HepG2 (cell line): ENCODE measurements around the gene ZNF331. TPM values are rescaled to one million over a fixed set of nuclear protein-coding genes. Genes with fewer than 3 reads are reported as not detected.

Experiments used
- ATF2 ChIP-seq: sonication (generic); formaldehyde crosslinking; IDR thresholded peaks from 2 replicates; pipeline ENCODE4 v1.4.0; 2020; ENCODE audit warnings: missing genetic modification reagents
- FOSL2 ChIP-seq: sonication (generic); formaldehyde crosslinking; IDR thresholded peaks from 2 replicates; pipeline ENCODE4 v1.4.0; 2020; ENCODE audit warnings: missing genetic modification reagents
- FOXJ3 ChIP-seq: sonication (generic); formaldehyde crosslinking; IDR thresholded peaks from 2 replicates; pipeline ENCODE4 v1.4.0; 2020; ENCODE audit warnings: missing genetic modification reagents, mild to moderate bottlenecking, borderline replicate concordance
- HOMEZ ChIP-seq: IDR thresholded peaks from 2 replicates; pipeline ENCODE4 v1.6.1; 2016; ENCODE audit warnings: low read depth
- HOXA3 ChIP-seq: sonication (generic); formaldehyde crosslinking; IDR thresholded peaks from 2 replicates; pipeline ENCODE4 v1.5.0; 2020; ENCODE audit warnings: missing genetic modification reagents
- KDM2A ChIP-seq: sonication (generic); formaldehyde crosslinking; IDR thresholded peaks from 2 replicates; pipeline ENCODE4 v1.4.0; 2020; ENCODE audit warnings: low read depth, missing genetic modification reagents, borderline replicate concordance
- MIER3 ChIP-seq: IDR thresholded peaks from 2 replicates; pipeline ENCODE4 v1.6.1; 2016; ENCODE audit warnings: missing compliant biosample characterization, borderline replicate concordance
- MLX ChIP-seq: IDR thresholded peaks from 2 replicates; pipeline ENCODE4 v1.6.1; 2016
- NR2F1 ChIP-seq, 2 experiments: fragments of 450-650 bp in 1 of 2; formaldehyde crosslinking in 1 of 2; IDR thresholded peaks; 2 replicates each; pipeline versions ENCODE4 v1.5.0 to v1.6.1; 2016 to 2020; ENCODE audit warnings: mild to moderate bottlenecking in 1 of 2, missing compliant biosample characterization in 1 of 2, missing genetic modification reagents in 1 of 2, moderate library complexity in 1 of 2
- SAP130 ChIP-seq: IDR thresholded peaks from 2 replicates; pipeline ENCODE4 v1.6.1; 2016; ENCODE audit warnings: low read depth
- ZNF331 ChIP-seq: sonication (generic); formaldehyde crosslinking; IDR thresholded peaks from 2 replicates; pipeline ENCODE4 v1.4.0; 2020; ENCODE audit warnings: missing genetic modification reagents
- polyA plus RNA-seq, 8 experiments: library from polyadenylated mRNA; depleted of rRNA in 3 of 8; stranded (reverse) in 7 of 8; unstranded in 1 of 8; fragments of >200 nt; fragmentation: Illumina TruSeq in 4 of 8; extraction: Trizol in 4 of 8; gene quantifications; 2 replicates each; pipeline versions ENCODE4 v1.2.1 to v1.2.3, GENCODE V29; 2011 to 2016; ENCODE audit warnings: low read depth in 4 of 8, missing spikeins in 1 of 8, mixed read lengths in 1 of 8; ENCODE audit not compliant: insufficient read depth in 1 of 8
- total RNA-seq, 5 experiments: library from RNA; depleted of rRNA; stranded (reverse); fragments of >200 nt; fragmentation: Illumina TruSeq; extraction: Trizol; gene quantifications; 2 replicates each; pipeline ENCODE4 v1.2.3, GENCODE V29; 2016; ENCODE audit warnings: low read depth in 1 of 5
- TF ChIP-seq, protein P1 (sequence below), 2 experiments: sonication (generic) in 1 of 2; formaldehyde crosslinking in 1 of 2; IDR thresholded peaks; 2 replicates each; pipeline versions ENCODE4 v1.4.0 to v1.6.1; 2016 to 2020; ENCODE audit warnings: borderline replicate concordance in 1 of 2, low read depth in 1 of 2, mild to moderate bottlenecking in 1 of 2, missing genetic modification reagents in 1 of 2
- TF ChIP-seq, protein P2 (sequence below): IDR thresholded peaks from 2 replicates; pipeline ENCODE4 v1.6.1; 2012; ENCODE audit warnings: low read depth, low read length, improper control_type of control experiment
- TF ChIP-seq, protein P3 (sequence below): sonication (generic); formaldehyde crosslinking; conservative IDR thresholded peaks from 2 replicates; pipeline ENCODE4 v1.4.0; 2020; ENCODE audit warnings: mild to moderate bottlenecking, missing genetic modification reagents, moderate library complexity

ZNF331 gene
- total and polyA plus RNA-seq, 2 of the 13 experiments (the other 11 are each of a cell fraction or from before 2014, with no cell fraction given): 8.2 to 13.3 TPM

DNA sequence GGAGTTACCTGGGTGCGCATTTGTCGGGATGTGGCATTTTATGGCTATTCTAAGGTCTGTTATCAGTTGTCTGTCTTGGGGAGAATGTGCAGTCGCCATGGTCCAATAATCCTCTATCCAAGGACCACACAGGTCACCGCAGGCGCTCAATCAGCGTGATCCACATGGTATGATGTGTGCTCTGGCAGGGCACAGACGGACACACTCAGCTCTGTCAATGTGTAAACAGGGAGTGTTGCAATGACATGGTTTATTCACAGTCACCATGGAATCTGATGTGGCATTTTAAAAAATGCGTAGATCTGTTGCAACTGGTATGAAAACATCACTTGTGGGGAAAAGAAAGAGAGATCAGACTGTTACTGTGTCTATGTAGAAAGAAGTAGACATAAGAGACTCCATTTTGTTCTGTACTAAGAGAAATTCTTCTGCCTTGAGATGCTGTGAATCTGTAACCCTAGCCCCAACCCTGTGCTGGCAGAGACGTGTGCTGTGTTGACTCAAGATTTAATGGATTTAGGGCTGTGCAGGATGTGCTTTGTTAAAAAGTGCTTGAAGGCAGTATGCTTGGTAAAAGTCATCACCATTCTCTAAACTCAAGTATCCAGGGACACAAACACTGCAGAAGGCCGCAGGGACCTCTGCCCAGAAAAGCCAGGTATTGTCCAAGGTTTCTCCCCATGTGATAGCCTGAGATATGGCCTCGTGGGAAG lies 40.5 kb upstream of the ZNF331 start (continued):
- peak; percentile 63 for TF ChIP-seq HOXA3 (CRISPR knock-in tag)
- TF ChIP-seq SAP130 (CRISPR knock-in tag): peak; percentile 87
- TF ChIP-seq, protein P1, sequence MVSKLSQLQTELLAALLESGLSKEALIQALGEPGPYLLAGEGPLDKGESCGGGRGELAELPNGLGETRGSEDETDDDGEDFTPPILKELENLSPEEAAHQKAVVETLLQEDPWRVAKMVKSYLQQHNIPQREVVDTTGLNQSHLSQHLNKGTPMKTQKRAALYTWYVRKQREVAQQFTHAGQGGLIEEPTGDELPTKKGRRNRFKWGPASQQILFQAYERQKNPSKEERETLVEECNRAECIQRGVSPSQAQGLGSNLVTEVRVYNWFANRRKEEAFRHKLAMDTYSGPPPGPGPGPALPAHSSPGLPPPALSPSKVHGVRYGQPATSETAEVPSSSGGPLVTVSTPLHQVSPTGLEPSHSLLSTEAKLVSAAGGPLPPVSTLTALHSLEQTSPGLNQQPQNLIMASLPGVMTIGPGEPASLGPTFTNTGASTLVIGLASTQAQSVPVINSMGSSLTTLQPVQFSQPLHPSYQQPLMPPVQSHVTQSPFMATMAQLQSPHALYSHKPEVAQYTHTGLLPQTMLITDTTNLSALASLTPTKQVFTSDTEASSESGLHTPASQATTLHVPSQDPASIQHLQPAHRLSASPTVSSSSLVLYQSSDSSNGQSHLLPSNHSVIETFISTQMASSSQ (IDR thresholded peaks at IDR 0.05; ENCODE audit: low read depth): peak; percentile 47
- TF ChIP-seq, protein P1 (CRISPR knock-in tag; IDR thresholded peaks at IDR 0.05; ENCODE audit: borderline replicate concordance): peak; percentile 66; the same call in 1 of the 2 replicates
- peak; percentile 74 for TF ChIP-seq FOXJ3 (CRISPR knock-in tag)
- TF ChIP-seq, protein P2, sequence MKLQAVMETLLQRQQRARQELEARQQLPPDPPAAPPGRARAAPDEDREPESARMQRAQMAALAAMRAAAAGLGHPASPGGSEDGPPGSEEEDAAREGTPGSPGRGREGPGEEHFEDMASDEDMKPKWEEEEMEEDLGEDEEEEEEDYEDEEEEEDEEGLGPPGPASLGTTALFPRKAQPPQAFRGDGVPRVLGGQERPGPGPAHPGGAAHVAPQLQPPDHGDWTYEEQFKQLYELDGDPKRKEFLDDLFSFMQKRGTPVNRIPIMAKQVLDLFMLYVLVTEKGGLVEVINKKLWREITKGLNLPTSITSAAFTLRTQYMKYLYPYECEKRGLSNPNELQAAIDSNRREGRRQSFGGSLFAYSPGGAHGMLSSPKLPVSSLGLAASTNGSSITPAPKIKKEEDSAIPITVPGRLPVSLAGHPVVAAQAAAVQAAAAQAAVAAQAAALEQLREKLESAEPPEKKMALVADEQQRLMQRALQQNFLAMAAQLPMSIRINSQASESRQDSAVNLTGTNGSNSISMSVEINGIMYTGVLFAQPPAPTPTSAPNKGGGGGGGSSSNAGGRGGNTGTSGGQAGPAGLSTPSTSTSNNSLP: peak; percentile 91
- 0 out of 2 replicates have a peak, but pooled peaks have one; percentile 16 for TF ChIP-seq ATF2
- TF ChIP-seq MIER3 (CRISPR knock-in tag): peak; percentile 53; the same call in 1 of the 2 replicates
- TF ChIP-seq FOSL2 (CRISPR knock-in tag): peak; percentile 84
- TF ChIP-seq MLX (CRISPR knock-in tag): 0 out of 2 replicates have a peak, but pooled peaks have one; percentile 29
- peak; percentile 81 for TF ChIP-seq ZNF331 (CRISPR knock-in tag)
- TF ChIP-seq, protein P3, sequence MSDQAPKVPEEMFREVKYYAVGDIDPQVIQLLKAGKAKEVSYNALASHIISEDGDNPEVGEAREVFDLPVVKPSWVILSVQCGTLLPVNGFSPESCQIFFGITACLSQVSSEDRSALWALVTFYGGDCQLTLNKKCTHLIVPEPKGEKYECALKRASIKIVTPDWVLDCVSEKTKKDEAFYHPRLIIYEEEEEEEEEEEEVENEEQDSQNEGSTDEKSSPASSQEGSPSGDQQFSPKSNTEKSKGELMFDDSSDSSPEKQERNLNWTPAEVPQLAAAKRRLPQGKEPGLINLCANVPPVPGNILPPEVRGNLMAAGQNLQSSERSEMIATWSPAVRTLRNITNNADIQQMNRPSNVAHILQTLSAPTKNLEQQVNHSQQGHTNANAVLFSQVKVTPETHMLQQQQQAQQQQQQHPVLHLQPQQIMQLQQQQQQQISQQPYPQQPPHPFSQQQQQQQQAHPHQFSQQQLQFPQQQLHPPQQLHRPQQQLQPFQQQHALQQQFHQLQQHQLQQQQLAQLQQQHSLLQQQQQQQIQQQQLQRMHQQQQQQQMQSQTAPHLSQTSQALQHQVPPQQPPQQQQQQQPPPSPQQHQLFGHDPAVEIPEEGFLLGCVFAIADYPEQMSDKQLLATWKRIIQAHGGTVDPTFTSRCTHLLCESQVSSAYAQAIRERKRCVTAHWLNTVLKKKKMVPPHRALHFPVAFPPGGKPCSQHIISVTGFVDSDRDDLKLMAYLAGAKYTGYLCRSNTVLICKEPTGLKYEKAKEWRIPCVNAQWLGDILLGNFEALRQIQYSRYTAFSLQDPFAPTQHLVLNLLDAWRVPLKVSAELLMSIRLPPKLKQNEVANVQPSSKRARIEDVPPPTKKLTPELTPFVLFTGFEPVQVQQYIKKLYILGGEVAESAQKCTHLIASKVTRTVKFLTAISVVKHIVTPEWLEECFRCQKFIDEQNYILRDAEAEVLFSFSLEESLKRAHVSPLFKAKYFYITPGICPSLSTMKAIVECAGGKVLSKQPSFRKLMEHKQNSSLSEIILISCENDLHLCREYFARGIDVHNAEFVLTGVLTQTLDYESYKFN (CRISPR knock-in tag): peak; percentile 38
- TF ChIP-seq KDM2A (CRISPR knock-in tag): peak; percentile 52; the same call in 1 of the 2 replicates
- peak; percentile 39; the same call in 1 of the 2 replicates for TF ChIP-seq HOMEZ (CRISPR knock-in tag)
- peak in 1 of 2 experiments; percentile 44; a peak in 2 of 4 replicates for TF ChIP-seq NR2F1 (CRISPR knock-in tag; IDR thresholded peaks at IDR 0.05)
